GM19238 (cell line): ENCODE results near the gene SPOCD1.

Source experiments
- DNase-seq: peaks from one replicate; pipeline ENCODE4 v3.0.0; 2011; ENCODE audit warnings: low spot score; ENCODE audit not compliant: insufficient read length

The SPOCD1 gene

DNA sequence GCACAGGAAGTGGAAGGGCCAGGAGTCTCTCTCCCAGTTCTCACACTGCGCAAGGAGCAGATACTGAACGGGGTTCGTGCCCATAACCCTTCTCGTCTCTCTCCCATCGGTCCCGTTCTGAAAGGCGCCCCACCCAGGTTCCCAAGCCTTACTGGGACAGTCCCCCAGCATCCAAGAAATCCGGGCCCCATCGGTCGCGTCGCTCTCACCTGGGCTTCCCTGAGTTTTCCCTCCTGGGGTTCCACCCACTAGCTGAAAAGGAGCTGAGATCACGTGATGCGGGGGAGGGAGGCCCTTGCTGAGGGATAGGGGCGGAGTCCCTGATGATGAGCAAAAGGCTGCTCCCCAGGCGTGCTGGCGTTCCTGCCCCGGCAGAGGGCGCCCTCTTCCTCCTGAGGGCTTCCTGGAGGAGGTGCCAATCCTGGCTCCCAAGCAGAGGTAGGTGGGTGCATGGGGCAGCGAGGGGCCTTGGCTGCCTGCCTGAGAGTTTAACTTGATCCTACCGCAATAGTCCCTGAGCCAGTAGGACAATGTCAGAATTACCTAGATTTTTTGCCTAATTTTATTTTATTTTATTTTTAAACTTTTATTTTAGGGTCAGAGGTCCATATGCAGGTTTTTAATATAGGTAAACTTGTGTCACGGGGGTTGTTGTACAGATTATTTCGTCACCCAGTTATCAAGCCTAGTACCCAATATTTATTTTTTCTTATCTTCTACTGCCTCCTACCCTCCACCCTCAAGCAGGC, at the start of gene SPOCD1:
Gene SPOCD1, minus strand, starts transcription at position 271 of the 749 bp plus-strand sequence. CDS start 689 bp downstream, outside the sequence.
- peak; percentile 66 for DNase-seq

DNA sequence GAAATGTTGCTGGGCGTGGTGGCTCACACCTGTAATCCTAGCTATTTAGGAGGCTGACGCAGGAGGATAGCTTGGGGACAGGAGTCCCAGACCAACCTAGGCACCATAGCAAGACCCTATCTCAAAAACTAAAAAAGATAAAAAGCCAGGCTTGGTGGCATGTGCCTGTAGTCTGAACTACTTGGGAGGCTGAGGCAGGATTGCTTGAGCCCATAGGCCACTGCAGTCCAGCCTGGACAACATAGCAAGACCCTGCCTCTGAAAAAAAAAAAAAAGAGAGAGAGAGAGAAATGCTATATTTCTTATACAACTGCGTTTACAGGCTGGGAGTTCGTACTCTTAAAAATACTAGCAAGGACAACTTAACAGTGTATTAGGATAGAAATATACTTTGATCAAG, 46.2 kb upstream of the SPOCD1 start:
- no peak for DNase-seq

DNA sequence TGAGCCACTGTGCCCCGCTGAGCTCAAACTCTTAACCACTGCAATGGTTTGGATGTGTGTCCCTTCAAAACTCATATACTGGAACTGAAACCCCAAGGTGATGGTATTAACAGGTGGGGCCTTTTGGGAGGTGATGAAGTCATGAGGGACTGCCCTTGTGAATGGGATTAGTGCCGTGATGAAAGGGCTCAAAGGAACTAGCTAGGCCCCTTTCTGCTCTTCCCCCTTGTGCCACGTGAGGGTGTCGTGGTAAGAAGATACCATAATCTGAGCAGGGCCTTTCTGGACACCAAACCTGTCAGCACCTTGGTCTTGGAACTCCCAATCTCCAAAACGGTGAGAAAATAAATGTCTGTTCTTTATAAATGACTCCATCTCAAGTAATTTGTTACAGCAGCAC, 45.5 kb upstream of the SPOCD1 start:
- peak; percentile 26 for DNase-seq

DNA sequence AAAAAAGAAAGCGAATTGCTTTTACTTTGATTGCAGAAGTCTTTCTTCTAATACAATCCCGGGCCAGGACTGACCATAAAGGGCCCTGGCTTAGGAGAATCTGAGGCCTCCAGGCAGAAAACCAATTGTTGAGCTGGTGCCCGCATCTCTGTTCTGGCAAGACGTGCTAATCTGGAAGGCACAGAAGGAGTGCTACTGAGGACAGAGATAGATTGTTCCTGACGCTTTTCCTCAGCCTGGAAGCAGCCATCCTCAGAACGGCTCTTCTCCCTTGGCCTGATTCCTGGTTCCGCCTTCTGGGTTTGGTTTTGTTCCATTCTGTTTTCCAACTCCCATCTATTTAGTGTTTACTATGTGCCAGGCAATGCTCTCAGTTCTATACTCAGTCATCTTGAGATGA, 44.8 kb upstream of the SPOCD1 start:
- DNase-seq: no peak

DNA sequence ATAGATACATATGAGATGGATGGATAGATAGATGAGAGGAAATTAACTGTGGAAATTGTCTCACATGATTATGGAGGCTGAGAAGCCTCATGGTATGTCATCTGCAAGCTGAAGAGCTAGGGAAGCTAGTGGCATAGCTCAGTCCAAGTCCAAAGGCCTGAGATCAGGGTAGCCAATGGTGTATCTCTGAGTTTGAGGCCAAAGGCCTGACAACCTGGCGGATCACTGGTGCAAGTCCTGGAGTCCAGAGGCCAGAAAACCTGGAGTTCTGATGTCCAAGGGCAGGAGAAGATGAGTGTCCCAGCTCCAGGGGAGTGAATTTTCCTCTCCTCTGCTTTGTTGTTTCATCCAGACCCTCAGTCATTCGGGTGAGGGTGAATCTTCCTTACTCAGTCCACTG, 43.9 kb upstream of the SPOCD1 start:
- no peak for DNase-seq

DNA sequence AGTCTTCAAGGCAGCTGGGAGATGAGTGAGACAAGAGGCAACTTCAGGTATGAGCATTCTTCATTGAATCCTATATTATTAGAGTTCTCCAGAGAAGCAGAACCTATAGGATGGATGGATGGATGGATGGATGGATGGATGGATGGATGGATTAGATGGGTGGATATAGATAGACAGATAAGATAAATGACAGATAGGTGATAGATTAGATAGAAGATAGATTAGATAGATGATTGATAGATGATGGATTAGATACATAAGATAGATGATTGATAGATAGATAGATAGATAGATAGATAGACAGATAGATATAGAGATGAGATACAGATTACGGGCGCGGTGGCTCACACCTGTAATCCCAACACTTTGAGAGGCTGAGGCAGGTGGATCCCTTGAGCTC, 43.2 kb upstream of the SPOCD1 start:
- no peak for DNase-seq

DNA sequence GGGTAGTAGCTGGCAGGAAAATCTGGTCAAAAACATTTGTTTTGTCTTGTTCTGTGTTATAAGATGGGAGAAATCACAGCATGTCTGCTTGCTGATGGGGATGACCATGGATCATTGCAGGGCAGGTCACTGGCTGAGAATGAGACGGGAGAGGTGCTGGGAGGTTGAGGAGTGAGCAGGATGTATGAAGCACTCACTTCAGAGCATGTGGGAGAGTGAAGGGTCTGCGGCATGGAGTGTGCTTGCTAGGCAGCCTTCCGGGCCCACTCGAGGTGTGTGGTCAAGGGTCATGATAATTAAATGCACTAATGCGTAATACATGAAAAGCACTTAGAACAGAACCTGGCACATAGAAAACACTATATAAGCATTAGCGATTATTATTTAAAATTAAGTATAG, 42.0 kb upstream of the SPOCD1 start:
- no peak for DNase-seq

DNA sequence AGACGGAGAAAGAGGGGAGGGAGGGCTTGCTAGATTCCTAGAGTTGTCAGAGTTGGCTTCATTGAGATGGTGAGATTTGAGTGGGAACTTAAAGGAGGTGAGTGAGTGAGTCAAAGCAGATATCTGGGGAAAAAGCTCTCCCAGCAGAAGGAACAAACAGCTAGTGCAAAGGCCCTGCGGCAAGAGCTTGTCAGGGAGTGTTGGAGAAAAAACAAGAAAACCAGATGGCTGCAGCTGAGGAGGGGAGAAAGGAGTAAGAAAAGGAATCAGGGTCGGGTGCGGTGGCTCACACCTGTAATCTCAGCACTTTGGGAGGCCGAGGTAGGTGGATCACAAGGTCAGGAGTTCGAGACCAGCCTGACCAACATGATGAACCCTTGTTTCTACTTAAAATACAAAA, 40.3 kb upstream of the SPOCD1 start:
- no peak for DNase-seq

DNA sequence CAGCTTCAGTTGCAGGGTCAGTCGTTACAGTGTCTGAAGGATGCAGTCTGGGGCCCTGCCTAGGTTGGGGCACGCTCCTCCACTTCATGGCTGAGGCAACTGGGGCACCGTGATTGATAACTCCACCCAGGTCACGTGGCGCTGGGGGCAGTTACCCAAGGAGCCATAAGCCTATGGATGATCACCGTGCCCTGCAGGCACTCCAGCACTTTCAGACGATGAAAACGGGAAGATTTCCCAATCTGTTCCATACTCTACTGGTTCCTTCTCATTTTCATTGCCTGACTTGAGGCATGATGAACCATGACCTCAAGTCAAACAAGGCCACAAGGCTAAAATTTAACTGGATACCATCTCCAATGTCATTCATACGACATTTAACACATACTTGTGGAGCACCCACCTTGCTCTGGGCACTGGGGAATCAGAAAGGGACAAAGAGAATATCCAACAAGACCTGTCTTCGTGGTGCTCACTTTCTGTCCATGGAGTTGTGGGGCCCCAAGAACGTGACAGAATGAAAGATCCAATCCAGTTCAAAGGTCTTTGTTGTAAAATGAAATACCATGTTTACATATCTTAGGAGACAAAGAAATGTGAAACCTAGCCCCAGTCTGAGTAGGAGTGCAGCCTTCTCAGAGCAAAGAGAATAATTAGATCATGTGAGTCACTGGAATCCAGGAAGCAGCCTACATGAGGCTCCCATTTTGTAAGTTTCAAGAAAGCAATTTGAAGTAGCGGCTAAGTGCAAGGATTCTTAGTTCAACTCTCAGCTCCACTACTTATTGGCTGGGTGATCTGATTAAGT, 39.4 kb upstream of the SPOCD1 start:
- no peak for DNase-seq

DNA sequence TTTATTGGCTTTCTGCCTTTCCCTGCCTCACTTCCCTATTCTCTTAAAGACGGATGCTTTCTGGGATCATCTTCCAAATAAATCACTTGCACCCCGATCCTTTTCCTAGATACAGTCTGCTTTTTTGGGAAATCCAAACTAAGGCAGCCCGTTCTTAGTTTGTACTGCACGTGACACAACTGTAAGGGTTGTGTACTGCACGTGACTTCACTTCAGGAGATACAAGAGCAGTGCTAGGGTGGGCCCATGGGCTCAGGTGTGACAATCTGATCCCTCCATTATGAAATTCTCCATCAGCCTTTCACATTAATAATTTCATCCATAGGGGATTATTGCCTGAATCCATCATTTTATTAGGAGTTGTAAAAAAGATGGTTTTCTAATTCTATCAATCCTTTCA, 33.8 kb upstream of the SPOCD1 start:
- no peak for DNase-seq

DNA sequence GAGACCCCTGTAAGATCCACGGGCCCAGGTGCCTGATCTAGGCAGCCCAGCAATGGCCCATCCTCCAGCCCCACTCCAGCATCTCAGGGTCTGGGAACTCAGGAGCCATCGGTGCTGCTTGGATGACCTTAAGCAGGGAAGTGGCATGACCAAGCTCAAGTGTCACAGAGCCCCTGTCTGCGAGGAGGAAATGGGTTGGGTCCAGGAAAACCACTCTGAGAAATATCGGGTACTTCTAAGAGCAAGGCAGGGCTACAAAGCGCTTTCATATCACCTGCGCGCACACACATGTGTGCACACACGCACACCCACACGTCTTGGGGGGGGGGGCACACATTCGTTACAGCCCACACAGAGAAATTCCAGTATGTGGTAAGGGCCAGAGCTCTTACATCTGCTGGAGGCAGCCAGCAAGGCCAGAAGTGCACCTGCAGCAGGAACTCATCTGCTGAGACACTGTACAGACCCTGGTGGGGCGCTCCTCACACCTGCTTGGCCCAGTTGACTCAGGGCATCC, 32.6 kb upstream of the SPOCD1 start:
- DNase-seq: no peak

DNA sequence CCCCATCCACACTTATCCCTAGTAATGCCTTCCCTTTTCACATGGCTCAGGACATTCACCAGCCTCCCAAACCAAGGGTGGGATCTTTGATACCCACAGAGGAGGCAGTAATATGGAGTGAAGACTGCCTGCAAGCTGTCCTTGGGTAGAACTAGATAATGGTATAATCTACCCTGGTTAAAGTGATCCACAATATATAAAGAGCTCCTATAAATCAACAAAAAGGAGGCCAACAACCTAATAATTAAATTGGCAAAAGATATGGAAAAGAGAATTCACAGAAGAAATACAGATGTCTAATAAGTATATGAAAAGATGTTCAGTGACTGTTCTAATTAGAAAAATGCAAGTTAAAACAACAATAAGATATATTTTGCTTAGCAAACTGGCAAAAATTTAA, 30.7 kb upstream of the SPOCD1 start:
- DNase-seq: no peak

DNA sequence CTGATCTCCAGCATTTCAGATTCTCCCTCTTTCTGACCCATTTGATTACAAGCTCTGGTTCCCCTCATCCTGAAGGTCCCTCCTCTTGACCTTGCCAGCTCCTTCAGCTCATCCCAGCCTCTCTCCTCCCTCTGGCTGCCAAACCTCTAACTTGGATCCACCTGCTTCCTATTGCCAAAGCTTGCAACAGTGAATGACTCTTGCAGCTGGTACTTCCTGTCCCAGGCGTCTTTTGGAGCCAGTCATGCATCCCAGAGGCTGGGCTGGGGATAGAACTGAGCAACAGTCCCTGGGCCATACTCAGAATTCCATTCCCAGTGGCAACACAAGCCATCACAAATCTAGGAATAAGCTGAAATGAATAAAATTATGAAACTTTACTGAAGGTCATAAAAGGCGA, 27.7 kb upstream of the SPOCD1 start:
- DNase-seq: no peak

DNA sequence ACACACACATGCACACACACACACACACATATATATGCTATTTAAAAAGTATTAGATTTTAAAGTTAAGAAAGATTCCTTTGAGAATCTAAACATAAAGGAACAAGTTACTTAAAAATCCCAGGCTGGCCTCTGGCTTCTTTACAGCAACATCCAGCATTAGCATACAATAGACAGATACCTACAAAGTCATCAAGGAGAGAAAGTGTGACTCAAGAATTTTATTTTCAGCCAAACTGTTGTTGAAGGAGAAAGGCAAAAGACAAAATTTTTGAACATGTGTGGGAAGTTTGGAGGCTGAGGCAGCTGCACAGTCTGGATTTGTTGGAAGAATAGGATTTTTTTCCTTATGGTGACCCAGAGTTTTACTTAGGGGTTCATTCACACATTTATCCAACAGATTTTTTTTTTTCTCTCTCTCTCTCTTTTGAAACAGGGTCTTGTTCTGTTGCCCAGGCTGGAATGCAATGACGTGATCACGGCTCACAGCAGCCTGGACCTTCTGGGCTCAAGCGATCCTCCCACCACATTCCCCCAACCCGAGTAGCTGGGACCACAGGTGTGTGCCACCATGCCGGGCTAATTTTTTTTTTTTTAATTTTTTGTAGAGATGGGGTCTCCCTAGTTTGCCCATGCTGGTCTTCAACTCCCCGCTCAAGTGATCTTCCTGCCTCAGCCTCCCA, 24.0 kb upstream of the SPOCD1 start:
- no peak for DNase-seq

DNA sequence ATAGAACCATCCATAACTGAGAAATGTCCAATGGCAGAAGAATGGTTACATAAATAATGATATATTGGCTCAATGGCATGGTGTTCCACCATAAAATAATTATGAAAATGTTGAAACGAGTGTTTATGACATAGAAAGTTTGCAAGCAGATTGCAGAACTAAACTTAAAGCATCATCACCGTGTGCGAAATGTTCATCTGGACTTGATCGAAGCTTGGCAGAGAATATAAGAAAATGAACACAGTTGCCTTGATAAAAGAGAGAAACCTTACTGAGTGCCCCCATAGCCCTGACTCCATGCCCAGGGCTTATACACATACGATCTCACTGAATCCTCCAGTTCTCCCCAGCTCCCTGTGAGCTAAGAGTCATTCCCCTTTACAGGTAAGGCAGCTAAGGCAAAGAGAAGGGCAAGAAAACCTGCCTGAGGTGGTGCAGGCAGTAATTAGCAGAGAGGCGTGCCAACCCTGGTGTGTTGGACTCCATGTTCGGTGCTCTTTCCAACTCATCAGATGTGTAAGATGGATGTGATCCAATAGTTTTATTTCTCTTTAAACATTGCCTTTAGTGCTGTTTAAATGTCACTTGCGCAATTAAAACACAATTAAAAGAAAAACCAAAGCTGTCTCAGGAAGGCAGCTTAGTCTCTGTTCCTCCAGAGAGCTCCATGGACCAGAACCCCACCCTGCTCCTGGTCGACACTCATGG, 21.8 kb upstream of the SPOCD1 start:
- no peak for DNase-seq

DNA sequence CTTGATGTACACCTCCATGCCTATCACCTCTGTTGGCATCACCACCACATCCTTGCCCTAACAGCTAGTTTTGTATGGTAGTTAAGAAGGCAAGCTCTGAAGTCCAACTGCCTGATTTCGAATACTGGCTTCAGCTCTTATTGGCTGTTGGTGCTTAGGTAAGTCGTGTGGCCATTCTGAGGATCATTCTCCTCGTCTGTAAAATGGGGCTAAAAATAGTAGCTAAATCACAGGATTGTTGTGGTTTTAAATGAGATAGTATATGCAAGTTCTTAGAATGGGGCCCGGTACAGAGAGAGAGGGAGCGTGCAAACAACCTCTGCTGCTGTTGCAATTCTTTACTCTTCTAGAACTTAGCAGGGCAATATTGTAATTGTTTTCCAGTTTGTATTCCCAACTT, 20.8 kb upstream of the SPOCD1 start:
- DNase-seq: no peak

DNA sequence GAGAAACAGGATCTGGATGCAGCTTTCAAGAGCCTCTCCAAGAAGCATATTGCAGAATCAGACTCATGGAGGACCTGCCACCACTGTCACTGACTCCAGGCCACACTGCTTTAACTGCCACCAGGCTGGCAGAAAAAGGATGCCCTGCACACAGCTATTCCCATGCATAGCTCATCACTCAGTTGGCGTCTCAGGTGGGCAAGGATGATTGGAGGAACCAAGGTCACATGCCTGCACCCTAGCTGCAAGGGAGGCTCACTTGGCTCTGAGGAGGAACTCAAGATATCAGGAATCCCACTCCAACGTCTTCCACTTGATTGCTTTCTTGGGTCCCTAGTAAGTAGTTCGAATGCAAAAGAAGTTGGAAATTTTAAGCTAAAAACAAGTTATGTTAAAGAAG, 19.6 kb upstream of the SPOCD1 start:
- no peak for DNase-seq

DNA sequence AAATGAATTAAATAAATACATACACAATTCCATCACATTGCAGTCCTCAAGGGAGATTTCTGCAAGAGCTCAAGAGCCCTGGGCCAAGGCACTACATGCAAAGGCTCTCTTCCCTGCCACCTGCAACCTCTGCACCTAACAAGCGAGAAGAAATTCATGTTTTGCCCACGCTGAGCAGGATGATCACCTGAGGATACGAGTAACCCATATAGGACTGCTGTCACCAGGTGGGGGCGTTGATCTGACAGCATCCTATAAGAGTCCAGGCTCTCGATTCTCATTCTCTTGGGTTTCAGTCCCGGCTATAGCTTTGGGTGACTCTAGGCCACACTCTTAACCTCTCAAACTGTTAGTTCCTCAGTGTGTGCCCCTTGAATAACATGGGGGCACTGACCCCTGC, 18.7 kb upstream of the SPOCD1 start:
- DNase-seq: no peak

DNA sequence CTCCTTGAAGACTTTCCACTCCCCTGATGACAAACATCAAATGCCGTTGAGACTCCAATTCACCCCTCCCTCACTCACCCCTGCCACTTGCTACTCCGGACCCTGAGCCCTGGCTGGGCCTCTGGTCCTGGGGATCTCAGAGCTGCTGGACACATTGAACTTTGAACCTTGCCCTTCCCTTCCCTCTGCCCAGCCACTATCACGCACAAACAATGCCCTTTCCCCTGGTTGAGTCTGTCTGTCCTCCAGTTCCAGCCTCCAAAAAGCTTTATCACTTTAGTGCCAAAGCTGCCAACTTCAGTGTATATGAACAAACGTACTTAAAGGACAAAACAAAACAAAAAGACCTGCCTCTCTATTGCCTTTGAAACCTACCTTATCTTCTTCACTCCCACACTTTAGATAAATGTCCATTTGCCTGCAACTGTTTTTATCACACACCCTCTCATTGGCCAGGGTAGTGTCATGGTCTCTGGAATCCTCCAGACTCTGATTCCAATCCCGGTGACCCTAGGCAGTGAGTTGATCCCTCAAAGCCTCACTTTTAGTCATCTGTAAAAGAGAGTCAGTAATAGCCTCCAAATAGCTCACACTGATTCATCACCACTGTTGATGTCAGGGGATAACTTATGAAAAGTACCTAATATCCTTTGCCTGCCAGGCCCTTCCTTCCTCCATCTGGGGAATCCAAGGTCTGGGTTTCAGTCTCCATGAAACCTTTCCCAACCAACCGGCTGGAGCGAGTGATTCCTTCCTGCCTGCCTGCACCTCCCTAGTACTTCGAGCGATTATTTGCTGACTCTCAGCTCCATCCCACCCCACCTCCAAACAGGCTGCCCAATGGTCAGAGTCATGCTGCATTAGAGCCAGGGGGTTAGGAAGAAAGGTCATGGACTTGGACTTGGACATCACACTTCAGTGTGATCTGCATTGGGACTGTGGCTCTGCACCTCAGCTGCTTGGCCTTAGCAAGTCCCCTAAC, 15.9 kb upstream of the SPOCD1 start:
- DNase-seq: no peak

DNA sequence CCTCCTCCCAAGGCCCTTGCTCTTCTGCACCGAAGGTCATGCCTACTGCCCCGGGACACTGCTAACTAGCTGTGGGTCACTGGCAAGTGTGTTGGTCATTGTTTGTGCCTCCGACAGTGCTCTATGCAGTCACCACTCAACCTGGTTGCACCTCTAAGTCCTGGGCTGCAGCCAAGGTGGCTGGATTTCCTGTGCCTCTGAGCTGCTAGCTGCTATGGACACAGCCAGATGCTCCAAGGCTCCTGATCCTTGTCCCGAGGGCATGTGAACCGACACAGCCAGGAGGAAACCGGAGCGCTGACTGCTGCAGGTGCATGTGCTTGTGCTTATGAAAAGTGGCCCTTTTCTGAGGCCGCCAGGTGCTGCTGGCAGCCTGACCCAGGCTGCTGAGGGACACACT, 14.7 kb upstream of the SPOCD1 start:
- no peak for DNase-seq
